Activated naive CD4-positive, alpha-beta T cell treated with anti-CD3 and anti-CD28 coated beads for 36 hours (primary cell): ENCODE results near the gene MOGAT1. TPM values are rescaled to one million over a fixed set of nuclear protein-coding genes. Genes with fewer than 3 reads are reported as not detected.
"Not testable (repeated sequence)": the region's sequence is repeated elsewhere in the genome, so short reads cannot be mapped to it uniquely, and the experiment has no call there.

ENCODE experiments used
- CTCF ChIA-PET: fragments of 350-600 bp; sonication (Branson Sonifier 250); formaldehyde crosslinking; loops from one replicate; lab custom pipeline; 2021; ENCODE audit warnings: antibody characterized with exemption; lab: Charles Lee
- DNase-seq: peaks from one replicate; pipeline ENCODE4 v3.0.0-alpha.2; 2020
- H3K27ac Mint-ChIP-seq: one replicate; pipeline ENCODE4 v1.8.0; 2021; ENCODE audit warnings: mild to moderate bottlenecking, mixed read lengths
- H3K27me3 Mint-ChIP-seq: one replicate; pipeline ENCODE4 v1.8.0; 2021; ENCODE audit warnings: low read depth, mixed read lengths
- H3K36me3 Mint-ChIP-seq: one replicate; pipeline ENCODE4 v1.8.0; 2021; ENCODE audit warnings: low read depth, mixed read lengths
- H3K4me1 Mint-ChIP-seq: one replicate; pipeline ENCODE4 v1.8.0; 2021; ENCODE audit warnings: low read depth, mixed read lengths
- H3K4me3 Mint-ChIP-seq: one replicate; pipeline ENCODE4 v1.8.0; 2021; ENCODE audit warnings: mild to moderate bottlenecking, moderate library complexity, mixed read lengths
- H3K9me3 Mint-ChIP-seq: one replicate; pipeline ENCODE4 v1.8.0; 2021; ENCODE audit warnings: mixed read lengths
- intact Hi-C: fragments of 100-400 bp; cut with micrococcal nuclease; formaldehyde crosslinking; loops from one replicate; pipeline ENCODE4 v1.15.1; 2023
- total RNA-seq, 2 experiments: library from RNA; stranded (reverse); gene quantifications; one replicate each; pipeline ENCODE4 v1.2.3, GENCODE V29; 2021

MOGAT1 gene
- total RNA-seq, 2 experiments from 2014 or later, result not detected

DNA sequence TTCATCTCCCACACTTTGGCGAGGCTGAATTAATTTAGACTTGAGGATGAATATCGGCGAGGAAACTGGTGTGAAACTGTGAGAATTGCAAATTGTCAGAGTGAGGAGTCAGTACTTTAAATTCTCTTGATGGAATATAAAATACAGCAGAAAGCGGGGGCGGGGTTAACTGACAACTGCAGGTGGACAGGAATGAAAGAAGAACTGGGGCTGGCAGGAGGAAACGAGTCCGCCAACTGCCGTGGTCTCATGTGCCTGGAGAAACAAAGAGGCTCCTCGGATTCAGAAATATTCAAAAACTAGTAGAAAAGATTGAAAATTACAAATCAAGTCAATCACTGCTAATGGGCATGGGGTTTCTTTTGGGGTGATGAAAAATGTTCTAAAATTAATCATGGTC, 44.3 kb downstream of the MOGAT1 start:
- no peak overlapping the region for H3K27ac Mint-ChIP-seq
- no peaks in the 10 kb centered on the region for H3K36me3 Mint-ChIP-seq
- no peak for DNase-seq
- peaks cover 25% of the 10 kb centered on the region for H3K27me3 Mint-ChIP-seq
- intact Hi-C loops, result no loop called here
- CTCF ChIA-PET, result no interaction called here
- peaks cover 8% of the 10 kb centered on the region for H3K4me1 Mint-ChIP-seq
- no peak overlapping the region for H3K4me3 Mint-ChIP-seq
- H3K9me3 Mint-ChIP-seq, result no peaks in the 10 kb centered on the region

DNA sequence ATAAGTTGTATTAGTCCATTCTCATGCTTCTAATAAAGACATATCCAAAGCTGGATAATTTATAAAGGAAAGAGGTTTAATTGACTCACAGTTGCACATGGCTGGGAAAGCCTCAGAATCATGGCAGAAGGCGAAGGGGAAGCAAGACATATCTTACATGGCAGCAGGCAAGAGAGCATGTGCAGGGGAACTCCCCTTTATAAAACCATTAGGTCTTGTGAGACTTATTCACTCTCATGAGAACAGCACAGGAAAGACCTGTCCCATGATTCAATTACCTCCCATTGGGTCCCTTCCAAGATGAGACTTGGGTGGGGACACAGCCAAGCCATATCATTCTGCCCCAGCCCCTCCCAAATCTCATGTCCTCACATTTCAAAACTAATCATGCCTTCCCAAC, 48.3 kb downstream of the MOGAT1 start:
- peaks cover 13% of the 10 kb centered on the region for H3K27me3 Mint-ChIP-seq
- H3K36me3 Mint-ChIP-seq, DNase-seq, H3K27ac Mint-ChIP-seq, intact Hi-C loops, CTCF ChIA-PET, H3K4me3 Mint-ChIP-seq, H3K4me1 Mint-ChIP-seq, H3K9me3 Mint-ChIP-seq: not testable (repeated sequence)

DNA sequence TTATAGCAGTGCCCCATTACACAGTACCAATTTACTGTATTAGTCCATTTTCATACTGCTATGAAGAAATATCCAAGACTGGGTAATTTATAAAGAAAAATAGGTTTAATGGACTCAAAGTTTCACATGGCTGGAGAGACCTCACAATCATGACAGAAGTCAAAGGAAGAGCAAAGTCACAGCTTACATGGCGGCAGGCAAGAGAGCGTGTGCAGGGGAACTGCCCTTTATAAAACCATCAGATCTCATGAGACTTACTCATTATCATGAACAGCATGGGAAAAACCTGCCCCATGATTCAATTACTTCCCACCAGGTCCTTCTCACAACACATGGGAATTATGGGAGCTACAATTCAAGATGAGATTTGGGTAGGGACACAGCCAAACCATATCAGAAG, 50.1 kb downstream of the MOGAT1 start:
- H3K9me3 Mint-ChIP-seq, H3K36me3 Mint-ChIP-seq, DNase-seq, H3K27me3 Mint-ChIP-seq, CTCF ChIA-PET, H3K4me3 Mint-ChIP-seq, H3K27ac Mint-ChIP-seq, H3K4me1 Mint-ChIP-seq, intact Hi-C loops: not testable (repeated sequence)

DNA sequence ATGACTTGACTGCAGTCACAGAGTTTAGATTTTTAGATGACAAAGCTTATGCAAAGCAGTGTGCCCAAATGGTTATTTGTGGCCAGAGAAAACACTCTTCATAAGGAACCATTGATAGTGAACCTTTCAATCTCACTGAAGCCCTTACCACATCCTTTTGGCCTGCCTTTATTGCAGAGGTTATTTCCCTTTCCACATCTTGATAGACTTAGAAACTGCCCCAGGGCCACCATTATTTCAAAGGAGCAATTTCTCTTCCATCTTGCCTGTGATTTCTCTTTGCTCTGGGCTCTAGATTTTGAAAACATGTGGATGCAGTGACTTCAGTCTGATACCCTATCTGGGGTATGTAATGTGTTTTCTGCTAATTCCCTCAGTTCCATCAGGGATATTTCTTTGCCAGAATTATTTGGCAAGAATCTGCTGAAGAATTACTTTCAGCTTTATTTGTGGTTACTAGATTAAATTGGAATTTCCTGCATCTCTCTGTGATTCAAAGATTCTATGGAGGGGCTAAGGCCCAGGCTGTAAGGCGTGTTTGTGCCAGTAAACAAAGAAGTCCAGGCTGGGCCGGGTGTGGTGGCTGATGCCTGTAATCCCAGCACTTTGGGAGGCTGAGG, 51.0 kb downstream of the MOGAT1 start:
- no peak overlapping the region for H3K4me3 Mint-ChIP-seq
- no peak overlapping the region for H3K27ac Mint-ChIP-seq
- intact Hi-C loops, result no loop called here
- H3K9me3 Mint-ChIP-seq, result no peaks in the 10 kb centered on the region
- no peaks in the 10 kb centered on the region for H3K4me1 Mint-ChIP-seq
- no peaks in the 10 kb centered on the region for H3K36me3 Mint-ChIP-seq
- peaks cover 3% of the 10 kb centered on the region for H3K27me3 Mint-ChIP-seq
- no peak for DNase-seq
- CTCF ChIA-PET, result interaction anchor here (0.7 kb wide), 1 partner anchor 119 kb away, joined by 3 read pairs; no protein-coding TSS in a partner anchor

DNA sequence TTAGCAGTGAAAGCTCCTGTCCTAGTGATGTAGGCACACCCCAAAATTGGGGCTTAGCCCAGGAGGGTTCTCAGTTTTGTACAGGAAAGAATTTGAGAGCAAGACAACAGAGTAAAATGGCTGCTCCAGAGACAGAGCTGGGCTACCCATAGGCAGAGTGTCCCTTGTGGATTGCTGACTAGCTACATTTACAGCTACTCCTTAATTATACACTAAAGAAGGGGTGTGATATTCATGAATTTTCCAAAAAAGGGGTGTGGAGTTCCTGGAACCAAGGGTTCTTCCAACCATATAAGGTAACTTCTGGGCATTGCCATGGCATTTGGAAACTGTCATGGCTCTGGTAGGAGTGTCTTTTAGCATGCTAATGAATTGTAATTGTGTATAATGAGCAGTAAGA, 52.8 kb downstream of the MOGAT1 start:
- Mint-ChIP-seq H3K27ac (no peak overlapping the region), H3K4me1 (no peaks in the 10 kb centered on the region), H3K4me3 (no peak overlapping the region), H3K36me3 (no peaks in the 10 kb centered on the region), H3K27me3 (peaks cover 3% of the 10 kb centered on the region), H3K9me3 (no peaks in the 10 kb centered on the region)
- no peak for DNase-seq
- intact Hi-C loops, result no loop called here
- CTCF ChIA-PET, result no interaction called here

DNA sequence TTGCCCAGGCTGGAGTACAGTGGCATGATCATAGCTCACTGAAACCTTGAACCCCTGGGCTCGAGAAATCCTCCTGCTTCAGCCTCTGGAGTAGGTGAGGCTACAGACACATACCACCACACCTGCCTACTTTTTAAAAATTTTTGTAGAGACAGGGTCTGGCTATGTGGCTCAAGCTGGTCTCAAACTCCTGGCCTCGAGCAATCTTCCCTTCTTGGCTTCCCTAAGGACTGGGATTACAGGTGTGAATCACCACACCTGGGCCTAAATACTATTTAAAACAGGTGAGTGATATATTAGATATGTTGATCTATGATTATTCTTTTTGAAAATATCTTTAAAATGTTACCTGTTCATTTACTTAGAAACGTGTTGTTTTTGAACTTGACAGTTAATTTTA, 57.2 kb downstream of the MOGAT1 start:
- Mint-ChIP-seq H3K36me3 (no peaks in the 10 kb centered on the region), H3K4me3 (no peak overlapping the region), H3K9me3 (no peaks in the 10 kb centered on the region), H3K27ac (no peak overlapping the region), H3K4me1 (no peaks in the 10 kb centered on the region), H3K27me3 (peaks cover 17% of the 10 kb centered on the region)
- CTCF ChIA-PET, result interaction anchor here (1.5 kb wide), 1 partner anchor 213 kb away, joined by 3 read pairs; no protein-coding TSS in a partner anchor
- DNase-seq, result no peak
- intact Hi-C loops, result no loop called here

DNA sequence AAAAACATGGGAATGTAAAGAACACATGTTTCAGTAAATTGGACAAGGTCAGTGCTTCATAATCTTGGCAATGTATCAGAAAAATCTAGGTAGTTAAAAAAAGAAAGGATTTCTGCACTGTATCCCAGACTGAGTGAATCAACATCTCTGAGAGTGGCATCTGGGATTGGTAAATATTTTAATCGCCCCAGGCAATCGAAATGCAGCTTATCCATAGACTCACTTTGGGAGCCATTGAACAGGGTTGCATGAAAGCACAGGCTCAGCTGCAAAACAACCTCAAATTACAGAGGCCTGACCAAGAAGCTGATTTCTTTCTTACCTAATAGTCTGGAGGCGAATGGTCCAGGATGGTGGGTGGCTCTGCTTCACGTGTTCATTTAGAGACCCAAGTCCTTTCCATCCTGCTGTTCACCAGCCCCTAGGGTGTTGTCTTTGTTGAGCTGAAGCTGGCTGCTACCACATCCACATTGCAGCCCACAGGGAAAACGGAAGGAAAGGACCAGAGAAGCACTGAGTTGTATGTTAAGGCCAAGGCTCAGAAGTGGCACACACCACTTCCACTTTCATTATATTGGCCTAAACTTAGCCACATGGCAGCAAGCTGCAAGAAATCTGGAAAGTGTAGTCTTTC, 59.0 kb downstream of the MOGAT1 start:
- no peaks in the 10 kb centered on the region for H3K36me3 Mint-ChIP-seq
- DNase-seq, result no peak
- H3K27me3 Mint-ChIP-seq, result peaks cover 19% of the 10 kb centered on the region
- H3K4me1 Mint-ChIP-seq, result no peaks in the 10 kb centered on the region
- CTCF ChIA-PET, result interaction anchor here (0.6 kb wide), 1 partner anchor 25 kb away, joined by 3 read pairs; no protein-coding TSS in a partner anchor
- no peak overlapping the region for H3K27ac Mint-ChIP-seq
- H3K4me3 Mint-ChIP-seq, result no peak overlapping the region
- no peaks in the 10 kb centered on the region for H3K9me3 Mint-ChIP-seq
- intact Hi-C loops, result no loop called here

DNA sequence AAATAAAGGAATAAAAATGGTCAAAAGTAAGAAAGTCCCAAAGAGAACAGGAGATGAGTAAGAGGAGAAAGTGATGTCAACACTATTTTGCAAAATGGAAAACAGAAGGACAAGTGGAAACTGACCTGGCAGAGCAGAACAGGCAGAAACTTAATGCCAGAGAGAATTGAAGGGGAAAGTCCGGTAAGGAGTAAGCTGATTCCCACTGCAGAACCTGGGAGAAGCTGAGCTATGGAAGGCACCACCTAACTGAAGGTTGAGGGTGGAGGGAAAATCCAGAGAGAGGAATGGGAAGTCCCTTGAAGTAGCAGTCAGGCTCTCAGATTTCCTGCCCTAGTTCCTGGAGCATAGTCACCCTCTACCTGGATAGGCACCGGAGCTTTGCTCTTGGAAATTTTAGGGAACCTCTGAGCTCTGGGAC, 59.8 kb downstream of the MOGAT1 start:
- no peaks in the 10 kb centered on the region for H3K4me1 Mint-ChIP-seq
- no peaks in the 10 kb centered on the region for H3K9me3 Mint-ChIP-seq
- H3K4me3 Mint-ChIP-seq, result no peak overlapping the region
- intact Hi-C loops, result no loop called here
- DNase-seq, result no peak
- CTCF ChIA-PET, result interaction anchor here (0.6 kb wide), 1 partner anchor 25 kb away, joined by 3 read pairs; no protein-coding TSS in a partner anchor
- no peak overlapping the region for H3K27ac Mint-ChIP-seq
- no peaks in the 10 kb centered on the region for H3K36me3 Mint-ChIP-seq
- peaks cover 24% of the 10 kb centered on the region for H3K27me3 Mint-ChIP-seq

DNA sequence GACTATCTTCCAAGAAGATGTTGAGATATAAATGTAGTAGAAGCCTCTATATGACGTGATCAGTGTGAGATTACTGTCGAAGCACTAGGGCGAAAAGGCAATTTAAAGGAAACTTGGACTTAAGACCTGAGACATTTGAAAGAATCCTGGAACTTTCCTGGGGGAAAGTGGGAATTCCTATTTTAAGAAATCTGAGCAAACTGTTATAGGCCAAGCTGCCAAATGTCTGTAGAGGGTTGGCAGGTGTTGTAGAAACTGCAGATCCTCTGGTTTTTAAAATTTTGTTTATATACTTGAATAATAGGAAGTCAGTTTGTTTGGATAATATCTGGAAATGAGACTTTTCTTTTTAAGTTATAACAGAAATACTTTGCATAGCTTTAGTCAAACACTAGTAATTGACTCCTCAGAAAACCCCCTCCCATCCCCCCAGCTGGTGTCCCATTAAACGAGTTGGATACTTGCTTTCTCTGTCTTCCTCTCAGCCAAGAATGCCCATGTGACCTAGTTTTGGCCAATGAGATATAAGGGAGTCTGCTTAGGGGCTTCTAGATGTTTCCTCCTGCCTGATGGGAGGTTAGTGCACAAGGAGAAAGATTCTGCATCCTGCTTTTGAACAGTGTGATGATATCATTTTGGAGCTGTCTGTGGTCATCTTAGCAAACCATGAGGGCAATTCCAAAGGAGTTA, 61.2 kb downstream of the MOGAT1 start:
- Mint-ChIP-seq H3K9me3 (no peaks in the 10 kb centered on the region), H3K4me3 (no peak overlapping the region), H3K36me3 (no peaks in the 10 kb centered on the region), H3K4me1 (no peaks in the 10 kb centered on the region), H3K27ac (no peak overlapping the region), H3K27me3 (peaks cover 31% of the 10 kb centered on the region)
- CTCF ChIA-PET, result no interaction called here
- intact Hi-C loops, result no loop called here
- no peak for DNase-seq

DNA sequence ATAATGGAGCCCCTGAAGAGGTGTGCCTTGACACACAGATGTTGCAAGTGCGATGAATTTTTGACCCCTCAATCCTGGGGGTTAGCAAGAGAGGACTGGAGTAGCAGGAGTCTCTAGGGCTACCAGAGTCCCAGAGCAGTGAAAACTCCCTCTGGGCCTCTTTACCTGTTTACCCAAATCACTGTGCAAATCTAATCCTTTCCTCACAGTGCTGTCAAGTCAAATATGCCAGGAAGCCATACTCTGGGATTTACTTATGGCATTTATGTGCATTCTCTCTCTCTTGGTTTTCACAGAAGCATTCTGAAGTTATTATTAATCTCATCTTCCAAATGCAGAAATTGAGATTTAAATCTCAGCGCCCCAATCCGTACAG, 62.0 kb downstream of the MOGAT1 start:
- Mint-ChIP-seq H3K27me3 (peaks cover 37% of the 10 kb centered on the region), H3K36me3 (no peaks in the 10 kb centered on the region), H3K27ac (no peak overlapping the region), H3K4me1 (no peaks in the 10 kb centered on the region), H3K4me3 (no peak overlapping the region), H3K9me3 (no peaks in the 10 kb centered on the region)
- DNase-seq, result no peak
- intact Hi-C loops, result no loop called here
- CTCF ChIA-PET, result no interaction called here

DNA sequence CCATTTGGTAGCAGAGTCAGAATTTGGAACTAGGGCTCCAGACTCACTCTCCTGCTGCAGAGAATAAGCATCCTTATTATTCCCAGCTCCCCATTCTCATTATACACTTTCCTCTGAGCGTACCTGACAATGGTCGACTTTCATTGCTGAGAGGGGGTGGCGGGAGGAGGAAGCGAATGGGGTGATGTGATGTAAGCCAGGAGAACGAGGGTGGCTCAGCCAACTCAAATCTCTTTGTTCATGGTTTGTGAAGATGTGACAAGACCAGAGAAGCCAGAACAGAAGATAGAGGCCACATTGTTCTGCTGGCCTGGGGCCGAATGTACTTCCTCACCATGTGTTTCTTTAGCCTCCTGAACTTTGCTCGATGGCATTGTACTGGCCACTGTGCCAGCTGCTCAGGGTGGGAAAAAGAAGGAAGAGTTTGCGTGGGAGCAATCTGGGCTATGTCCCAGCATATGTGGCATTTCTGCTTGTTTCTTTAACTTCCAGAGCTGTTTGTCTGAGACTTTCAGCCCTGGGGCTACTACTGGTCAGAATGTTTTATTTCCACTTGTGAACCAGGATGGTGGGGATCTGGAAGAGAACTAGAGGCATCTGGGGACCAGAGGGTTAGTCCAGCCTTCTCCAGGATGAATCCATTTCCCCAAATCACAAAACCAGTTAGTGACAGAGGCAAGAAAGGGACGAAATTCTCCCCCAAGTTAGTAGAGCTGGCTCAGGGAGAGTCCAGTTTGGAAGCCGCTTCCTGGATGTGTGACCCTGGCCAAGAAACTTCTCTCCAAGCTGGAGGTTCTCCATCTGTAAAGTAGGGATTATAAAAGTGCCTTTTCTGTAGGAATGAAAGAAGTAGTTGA, 62.6 kb downstream of the MOGAT1 start:
- no peaks in the 10 kb centered on the region for H3K36me3 Mint-ChIP-seq
- peaks cover 41% of the 10 kb centered on the region for H3K27me3 Mint-ChIP-seq
- no peak overlapping the region for H3K4me3 Mint-ChIP-seq
- H3K9me3 Mint-ChIP-seq, result no peaks in the 10 kb centered on the region
- no peak overlapping the region for H3K27ac Mint-ChIP-seq
- CTCF ChIA-PET, result interaction anchor here (0.9 kb wide), 1 partner anchor 26 kb away, joined by 3 read pairs; no protein-coding TSS in a partner anchor
- intact Hi-C loops, result no loop called here
- H3K4me1 Mint-ChIP-seq, result no peaks in the 10 kb centered on the region
- no peak for DNase-seq

DNA sequence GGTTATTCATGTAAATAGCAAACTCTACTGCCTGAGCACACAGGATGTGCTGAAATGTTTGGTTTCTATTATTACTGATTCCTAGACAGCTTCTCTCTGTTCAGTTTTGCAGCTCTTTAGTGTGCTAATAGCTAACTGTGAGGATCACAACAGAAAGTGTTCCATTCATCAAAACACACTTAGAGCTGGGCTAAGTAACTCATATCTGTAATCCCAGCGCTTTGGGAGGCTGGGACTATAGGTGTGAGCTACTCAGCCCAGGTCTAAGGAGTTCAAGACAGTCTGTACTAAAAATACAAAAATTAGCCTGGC, 63.2 kb downstream of the MOGAT1 start:
- Mint-ChIP-seq H3K36me3 (no peaks in the 10 kb centered on the region), H3K9me3 (no peaks in the 10 kb centered on the region), H3K27ac (no peak overlapping the region), H3K4me1 (no peaks in the 10 kb centered on the region), H3K27me3 (peaks cover 41% of the 10 kb centered on the region), H3K4me3 (no peak overlapping the region)
- intact Hi-C loops, result no loop called here
- DNase-seq, result no peak
- CTCF ChIA-PET, result interaction anchor here (0.9 kb wide), 1 partner anchor 27 kb away, joined by 3 read pairs; no protein-coding TSS in a partner anchor
